H9 (cell line): Measurements from ENCODE around the gene L3MBTL4. TPM values are rescaled to one million over a fixed set of nuclear protein-coding genes. Genes with fewer than 3 reads are reported as not detected.

Source experiments
- DNase-seq: peaks from one replicate; pipeline ENCODE4 v3.0.0-alpha.2; 2017
- H2AFZ ChIP-seq: one replicate; pipeline ENCODE4 v1.6.1; 2013; ENCODE audit warnings: mild to moderate bottlenecking, low read length, control low read depth, moderate library complexity
- H2AK5ac ChIP-seq: 2 replicates; pipeline ENCODE4 v1.6.1; 2013; ENCODE audit warnings: low read length, control low read depth, mixed read lengths; ENCODE audit not compliant: insufficient read length
- H2BK120ac ChIP-seq: one replicate; pipeline ENCODE4 v1.6.1; 2013; ENCODE audit warnings: low read depth, mild to moderate bottlenecking, low read length, control low read depth, inconsistent platforms; ENCODE audit not compliant: poor library complexity, severe bottlenecking
- H2BK12ac ChIP-seq: 2 replicates; pipeline ENCODE4 v1.6.1; 2013; ENCODE audit warnings: low read length, control low read depth, mixed read lengths, low read depth; ENCODE audit not compliant: insufficient read length
- H2BK15ac ChIP-seq: 2 replicates; pipeline ENCODE4 v1.6.1; 2013; ENCODE audit warnings: low read depth, low read length, control low read depth
- H2BK20ac ChIP-seq: one replicate; pipeline ENCODE4 v1.6.1; 2013; ENCODE audit warnings: low read depth, mild to moderate bottlenecking, low read length, control low read depth, inconsistent platforms; ENCODE audit not compliant: poor library complexity, severe bottlenecking
- H2BK5ac ChIP-seq: 2 replicates; pipeline ENCODE4 v1.6.1; 2013; ENCODE audit warnings: low read length, control low read depth, mixed read lengths; ENCODE audit not compliant: insufficient read length
- H3K14ac ChIP-seq: 2 replicates; pipeline ENCODE4 v1.6.1; 2013; ENCODE audit warnings: low read length, control low read depth; ENCODE audit not compliant: insufficient read depth
- H3K18ac ChIP-seq: 2 replicates; pipeline ENCODE4 v1.6.1; 2013; ENCODE audit warnings: low read depth, mild to moderate bottlenecking, mixed read lengths, low read length, control low read depth; ENCODE audit not compliant: insufficient read length
- H3K23ac ChIP-seq: 2 replicates; pipeline ENCODE4 v1.6.1; 2013; ENCODE audit warnings: low read length, control low read depth, mixed read lengths, low read depth; ENCODE audit not compliant: insufficient read length
- H3K23me2 ChIP-seq: 2 replicates; pipeline ENCODE4 v1.6.1; 2013; ENCODE audit warnings: low read depth, mild to moderate bottlenecking, mixed read lengths, low read length, control low read depth; ENCODE audit not compliant: insufficient read length, poor library complexity, severe bottlenecking
- H3K27ac ChIP-seq: 2 replicates; pipeline ENCODE4 v1.5.1; 2013; ENCODE audit warnings: low read length, control low read depth, mixed read lengths, low read depth; ENCODE audit not compliant: insufficient read length
- H3K27me3 ChIP-seq: 2 replicates; pipeline ENCODE4 v1.6.1; 2013; ENCODE audit warnings: low read length, control low read depth, inconsistent platforms; ENCODE audit not compliant: insufficient read depth
- H3K4ac ChIP-seq: 2 replicates; pipeline ENCODE4 v1.6.1; 2013; ENCODE audit warnings: low read depth, mild to moderate bottlenecking, control low read depth, inconsistent platforms, low read length, moderate library complexity
- H3K4me1 ChIP-seq: 2 replicates; pipeline ENCODE4 v1.6.1; 2013; ENCODE audit warnings: low read length, control low read depth, inconsistent platforms; ENCODE audit not compliant: insufficient read depth
- H3K4me2 ChIP-seq: 2 replicates; pipeline ENCODE4 v1.6.1; 2013; ENCODE audit warnings: low read length, control low read depth, mixed read lengths; ENCODE audit not compliant: insufficient read length, insufficient read depth
- H3K56ac ChIP-seq: 2 replicates; pipeline ENCODE4 v1.6.1; 2013; ENCODE audit warnings: low read depth, mild to moderate bottlenecking, mixed read lengths, low read length, control low read depth; ENCODE audit not compliant: insufficient read length
- H3K79me1 ChIP-seq: 2 replicates; pipeline ENCODE4 v1.6.1; 2013; ENCODE audit warnings: low read depth, mild to moderate bottlenecking, moderate library complexity, low read length, control low read depth, inconsistent platforms; ENCODE audit not compliant: insufficient read depth, poor library complexity, severe bottlenecking
- H3K79me2 ChIP-seq: 2 replicates; pipeline ENCODE4 v1.6.1; 2013; ENCODE audit warnings: low read length, control low read depth, inconsistent platforms; ENCODE audit not compliant: insufficient read depth
- H3K9ac ChIP-seq: 2 replicates; pipeline ENCODE4 v1.6.1; 2013; ENCODE audit warnings: low read length, control low read depth, mixed read lengths; ENCODE audit not compliant: insufficient read length; ENCODE audit errors: extremely low read depth
- H3K9me3 ChIP-seq: one replicate; pipeline ENCODE4 v1.6.1; 2013; ENCODE audit warnings: low read depth, low read length, inconsistent platforms; ENCODE audit not compliant: control insufficient read depth
- H3T11ph ChIP-seq: one replicate; pipeline ENCODE4 v1.6.1; 2013; ENCODE audit warnings: mild to moderate bottlenecking, low read length, control low read depth, inconsistent platforms
- H4K20me1 ChIP-seq: one replicate; pipeline ENCODE4 v1.6.1; 2013; ENCODE audit not compliant: control insufficient read depth, insufficient read length, insufficient read depth
- H4K5ac ChIP-seq: 2 replicates; pipeline ENCODE4 v1.6.1; 2013; ENCODE audit warnings: low read depth, mild to moderate bottlenecking, mixed read lengths, low read length, control low read depth; ENCODE audit not compliant: insufficient read length
- H4K8ac ChIP-seq: replicated peaks from 2 replicates; pipeline ENCODE4 v1.6.1; 2013; ENCODE audit warnings: low read length, control low read depth, mixed read lengths, low read depth; ENCODE audit not compliant: insufficient read length
- H4K91ac ChIP-seq: 2 replicates; pipeline ENCODE4 v1.6.1; 2013; ENCODE audit warnings: low read depth, mild to moderate bottlenecking, moderate library complexity, mixed read lengths, low read length, control low read depth; ENCODE audit not compliant: insufficient read length
- H3K27ac Mint-ChIP-seq, 3 experiments: 2 replicates in 2 of 3; 3 replicates in 1 of 3; pipeline ENCODE4 v1.8.0; 2020 to 2021; ENCODE audit warnings: mixed read lengths in 3 of 3, mild to moderate bottlenecking in 1 of 3, moderate library complexity in 1 of 3
- H3K27me3 Mint-ChIP-seq: 2 replicates; pipeline ENCODE4 v1.8.0; 2021; ENCODE audit warnings: low read depth, mild to moderate bottlenecking, moderate library complexity, mixed read lengths
- H3K36me3 Mint-ChIP-seq, 3 experiments: 2 replicates in 2 of 3; 3 replicates in 1 of 3; pipeline ENCODE4 v1.8.0; 2020 to 2021; ENCODE audit warnings: low read depth in 3 of 3, mixed read lengths in 3 of 3; ENCODE audit not compliant: insufficient read depth in 1 of 3
- H3K4me1 Mint-ChIP-seq, 2 experiments: 2 replicates each; pipeline ENCODE4 v1.8.0; 2020; ENCODE audit warnings: mixed read lengths in 2 of 2
- H3K4me3 Mint-ChIP-seq, 2 experiments: 2 replicates in 1 of 2; 3 replicates in 1 of 2; pipeline ENCODE4 v1.8.0; 2020 to 2021; ENCODE audit warnings: mild to moderate bottlenecking in 2 of 2, mixed read lengths in 2 of 2, moderate library complexity in 1 of 2
- H3K9me3 Mint-ChIP-seq, 2 experiments: 2 replicates in 1 of 2; 3 replicates in 1 of 2; pipeline ENCODE4 v1.8.0; 2020; ENCODE audit warnings: mild to moderate bottlenecking in 2 of 2, mixed read lengths in 2 of 2, moderate library complexity in 1 of 2
- CTCF ChIP-seq: fragments of 200-600 bp; sonication (generic); conservative IDR thresholded peaks from 3 replicates; pipeline ENCODE4 v1.8.0; 2021; ENCODE audit warnings: antibody characterized with exemption, mild to moderate bottlenecking
- WGBS: extraction: QIAGEN DNeasy Blood & Tissue Kit; methylation state at CpG from one replicate; pipeline ENCODE4 v1.1.7; 2013; ENCODE audit warnings: missing lambda C conversion rate, low lambda C conversion rate, mixed read lengths; ENCODE audit not compliant: insufficient read length; ENCODE audit errors: extremely low coverage; 5-methylcytosine and 5-hydroxymethylcytosine counted together
- total RNA-seq: library from RNA; stranded (reverse); gene quantifications from 2 replicates; pipeline ENCODE4 v1.2.1, GENCODE V29; 2021

The L3MBTL4 gene
- total RNA-seq, 1 experiment from 2014 or later: 1.9 TPM

- peaks cover 4% of the 10 kb centered on the region for H3K27me3 Mint-ChIP-seq
- TF ChIP-seq CTCF: no peak
- no peak overlapping the region for H2AFZ ChIP-seq
- H3K27ac ChIP-seq: no peak overlapping the region
- H3K9me3 ChIP-seq: no peaks in the 10 kb centered on the region
- H4K20me1 ChIP-seq: no peaks in the 10 kb centered on the region
- H3K23ac ChIP-seq: no peak overlapping the region
- no CpG with 5 or more reads among the region's 5 CpGs for WGBS
- H3K36me3 Mint-ChIP-seq: no peaks in the 10 kb centered on the region
- no peak overlapping the region for H2BK5ac ChIP-seq
- no peak overlapping the region for H2AK5ac ChIP-seq
- H2BK120ac ChIP-seq: no peak overlapping the region
- no peak overlapping the region for H3K4me2 ChIP-seq
- H3K14ac ChIP-seq: no peak overlapping the region
- no peak overlapping the region for H3T11ph ChIP-seq
- H4K91ac ChIP-seq: no peak overlapping the region
- no peaks in the 10 kb centered on the region for H3K27me3 ChIP-seq
- no peak overlapping the region for H3K18ac ChIP-seq
- peaks cover 11 to 13% of the 10 kb centered on the region in 2 experiments for H3K4me1 Mint-ChIP-seq
- H2BK15ac ChIP-seq: no peak overlapping the region
- no peak overlapping the region for H3K4ac ChIP-seq
- no peak overlapping the region for H3K27ac Mint-ChIP-seq
- H3K56ac ChIP-seq: no peak overlapping the region
- H2BK20ac ChIP-seq: no peak overlapping the region
- no peaks in the 10 kb centered on the region for H3K79me1 ChIP-seq
- H3K9ac ChIP-seq: no peak overlapping the region
- H3K9me3 Mint-ChIP-seq: no peaks in the 10 kb centered on the region
- H4K5ac ChIP-seq: no peak overlapping the region
- no peak overlapping the region for H2BK12ac ChIP-seq
- H3K23me2 ChIP-seq: no peaks in the 10 kb centered on the region
- H3K4me3 Mint-ChIP-seq: no peak overlapping the region
- no peak for DNase-seq
- no peak overlapping the region for H4K8ac ChIP-seq
- H3K79me2 ChIP-seq: no peaks in the 10 kb centered on the region
- no peaks in the 10 kb centered on the region for H3K4me1 ChIP-seq
Measured at GRCh38 chr18:6017171-6017570, 397.5 kb downstream of the L3MBTL4 start.
